ENCODE data around the gene CDK17. TPM values are rescaled to one million over a fixed set of nuclear protein-coding genes. Genes with fewer than 3 reads are reported as not detected.

CDK17 gene
- total and polyA plus RNA-seq, 2 donors (not counting 1 experiment from before 2014, with no cell fraction given): 15.6 to 87.8 TPM

DNA sequence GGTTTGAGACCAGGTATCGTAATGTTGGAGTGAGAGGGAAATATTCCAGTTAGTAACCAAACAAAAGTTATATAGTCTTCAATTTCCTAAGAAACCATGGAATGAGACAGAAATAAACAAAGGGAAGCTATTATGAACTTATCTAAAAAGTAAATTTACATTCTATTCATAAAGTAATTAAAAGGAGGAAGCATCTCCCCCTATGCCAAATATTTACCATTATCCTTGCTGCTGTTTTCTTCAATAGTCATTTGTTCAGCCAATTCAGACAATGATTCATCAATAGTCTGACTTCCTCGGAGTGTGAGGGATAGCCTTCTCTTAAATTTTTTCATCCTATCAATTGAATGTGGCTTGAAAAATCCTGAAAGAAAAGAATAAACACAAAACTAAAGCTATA, 65.7 kb downstream of the CDK17 start:
- WGBS (ENCODE audit: insufficient coverage): no CpG with 5 or more reads among the region's 2 CpGs
- CTCF ChIA-PET: no interaction called here
- Histone ChIP-seq H3K4me2 (replicated peaks; ENCODE audit: low read depth, low read length, poor library complexity, severe bottlenecking) (no peak overlapping the region), H3K79me2 (ENCODE audit: control insufficient read depth, insufficient read depth, low read length) (peaks cover 63% of the 10 kb centered on the region), H4K20me1 (ENCODE audit: control insufficient read depth, insufficient read depth, low read length, poor library complexity, severe bottlenecking) (peaks cover 29% of the 10 kb centered on the region), H3K9me3 (ENCODE audit: control extremely low read depth in 1 of 3, control insufficient read depth in 2 of 3, insufficient read depth in 1 of 3, low read length in 2 of 3) (peaks cover 0 to 11% (median 0%) of the 10 kb centered on the region in 3 donors), H2AFZ (ENCODE audit: insufficient read depth, low read depth, low read length, poor library complexity, severe bottlenecking) (no peak overlapping the region), H3K9ac (ENCODE audit: low read length) (no peak overlapping the region), H3K27me3 (replicated peaks in 1 of 4; ENCODE audit: control extremely low read depth in 1 of 4, control insufficient read depth in 3 of 4, insufficient read depth in 4 of 4, low read length in 3 of 4) (no peaks in the 10 kb centered on the region), H3K36me3 (replicated peaks in 1 of 2; ENCODE audit: control extremely low read depth in 1 of 2, control insufficient read depth in 1 of 2, extremely low read depth in 1 of 2, insufficient read depth in 2 of 2, low read length in 1 of 2) (peaks cover 6 to 9% of the 10 kb centered on the region in 2 experiments), H3K27ac (ENCODE audit: low read length in 2 of 2) (no peak overlapping the region), H3K4me3 (ENCODE audit: control extremely low read depth in 1 of 5, extremely low read depth in 1 of 5, insufficient read depth in 1 of 5, low read depth in 2 of 5, low read length in 4 of 5) (no peak overlapping the region), H3K4me1 (ENCODE audit: control insufficient read depth in 2 of 2, insufficient read depth in 2 of 2, low read length in 2 of 2) (peaks cover 0 to 5% of the 10 kb centered on the region in 2 donors)
- DNase-seq: no peak
- ATAC-seq (ENCODE audit: low read depth): no peak
- intact Hi-C loops (cut with micrococcal nuclease): no loop called here
- POLR2A ChIA-PET: no interaction called here
- Mint-ChIP-seq H3K27ac (no peak overlapping the region), H3K4me1 (peaks cover 22% of the 10 kb centered on the region), H3K27me3 (no peaks in the 10 kb centered on the region), H3K4me3 (no peak overlapping the region), H3K9me3 (ENCODE audit: insufficient read depth) (peaks cover 3% of the 10 kb centered on the region)
- no peak for TF ChIP-seq EZH2 (IDR thresholded peaks at IDR 0.05; ENCODE audit: borderline replicate concordance, insufficient read depth, low read depth, low read length, poor library complexity, severe bottlenecking)
- TF ChIP-seq, protein P1, sequence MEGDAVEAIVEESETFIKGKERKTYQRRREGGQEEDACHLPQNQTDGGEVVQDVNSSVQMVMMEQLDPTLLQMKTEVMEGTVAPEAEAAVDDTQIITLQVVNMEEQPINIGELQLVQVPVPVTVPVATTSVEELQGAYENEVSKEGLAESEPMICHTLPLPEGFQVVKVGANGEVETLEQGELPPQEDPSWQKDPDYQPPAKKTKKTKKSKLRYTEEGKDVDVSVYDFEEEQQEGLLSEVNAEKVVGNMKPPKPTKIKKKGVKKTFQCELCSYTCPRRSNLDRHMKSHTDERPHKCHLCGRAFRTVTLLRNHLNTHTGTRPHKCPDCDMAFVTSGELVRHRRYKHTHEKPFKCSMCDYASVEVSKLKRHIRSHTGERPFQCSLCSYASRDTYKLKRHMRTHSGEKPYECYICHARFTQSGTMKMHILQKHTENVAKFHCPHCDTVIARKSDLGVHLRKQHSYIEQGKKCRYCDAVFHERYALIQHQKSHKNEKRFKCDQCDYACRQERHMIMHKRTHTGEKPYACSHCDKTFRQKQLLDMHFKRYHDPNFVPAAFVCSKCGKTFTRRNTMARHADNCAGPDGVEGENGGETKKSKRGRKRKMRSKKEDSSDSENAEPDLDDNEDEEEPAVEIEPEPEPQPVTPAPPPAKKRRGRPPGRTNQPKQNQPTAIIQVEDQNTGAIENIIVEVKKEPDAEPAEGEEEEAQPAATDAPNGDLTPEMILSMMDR (IDR thresholded peaks at IDR 0.05): no peak

DNA sequence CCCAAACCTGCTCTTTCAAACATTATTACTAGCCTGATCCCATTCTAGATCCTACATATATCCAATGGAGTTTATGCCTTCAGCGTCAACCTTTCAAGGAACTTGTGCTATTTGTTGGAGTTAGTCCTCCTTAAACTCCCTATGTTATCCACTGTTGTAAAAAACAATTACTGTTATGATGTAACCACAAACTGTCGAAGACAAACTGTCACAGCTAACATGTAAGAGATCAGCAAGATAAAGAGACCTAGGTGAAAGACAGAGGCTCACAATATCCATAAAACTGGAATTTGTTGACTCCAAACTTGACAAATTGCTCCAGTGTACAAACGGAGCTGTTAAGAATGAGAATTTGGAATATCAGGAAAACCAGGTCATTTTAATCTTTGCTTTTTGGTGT, 70.7 kb downstream of the CDK17 start:
- H3K4me2 ChIP-seq (replicated peaks; ENCODE audit: low read depth, low read length, poor library complexity, severe bottlenecking): no peak overlapping the region
- TF ChIP-seq, protein P1 (IDR thresholded peaks at IDR 0.05): no peak
- TF ChIP-seq EZH2 (IDR thresholded peaks at IDR 0.05; ENCODE audit: borderline replicate concordance, insufficient read depth, low read depth, low read length, poor library complexity, severe bottlenecking): no peak
- peak overlapping the region in 1 of 2 donors; percentile 2 for H3K27ac ChIP-seq (ENCODE audit: low read length in 2 of 2)
- H4K20me1 ChIP-seq (ENCODE audit: control insufficient read depth, insufficient read depth, low read length, poor library complexity, severe bottlenecking): peaks cover 30% of the 10 kb centered on the region
- H3K79me2 ChIP-seq (ENCODE audit: control insufficient read depth, insufficient read depth, low read length): peaks cover 45% of the 10 kb centered on the region
- ChIA-PET CTCF (no interaction called here), POLR2A (no interaction called here)
- no peak overlapping the region for H3K9ac ChIP-seq (ENCODE audit: low read length)
- no peak for ATAC-seq (ENCODE audit: low read depth)
- H3K4me1 ChIP-seq (ENCODE audit: control insufficient read depth in 2 of 2, insufficient read depth in 2 of 2, low read length in 2 of 2): peaks cover 29 to 33% of the 10 kb centered on the region in 2 donors
- DNase-seq: no peak
- H3K9me3 ChIP-seq (ENCODE audit: control extremely low read depth in 1 of 3, control insufficient read depth in 2 of 3, insufficient read depth in 1 of 3, low read length in 2 of 3): no peaks in the 10 kb centered on the region
- H3K27me3 Mint-ChIP-seq: no peaks in the 10 kb centered on the region
- H3K4me1 Mint-ChIP-seq: peaks cover 44% of the 10 kb centered on the region
- no peaks in the 10 kb centered on the region for H3K27me3 ChIP-seq (replicated peaks in 1 of 4; ENCODE audit: control extremely low read depth in 1 of 4, control insufficient read depth in 3 of 4, insufficient read depth in 4 of 4, low read length in 3 of 4)
- no CpG with 5 or more reads among the region's 3 CpGs for WGBS (ENCODE audit: insufficient coverage)
- intact Hi-C loops (cut with micrococcal nuclease): loop anchor here (5.0 kb wide), 2 partner anchors 38 to 68 kb away; no protein-coding TSS in a partner anchor
- peaks cover 8 to 9% of the 10 kb centered on the region in 2 experiments for H3K36me3 ChIP-seq (replicated peaks in 1 of 2; ENCODE audit: control extremely low read depth in 1 of 2, control insufficient read depth in 1 of 2, extremely low read depth in 1 of 2, insufficient read depth in 2 of 2, low read length in 1 of 2)
- no peak overlapping the region for H3K4me3 ChIP-seq (ENCODE audit: control extremely low read depth in 1 of 5, extremely low read depth in 1 of 5, insufficient read depth in 1 of 5, low read depth in 2 of 5, low read length in 4 of 5)
- no peak overlapping the region for H3K4me3 Mint-ChIP-seq
- H3K27ac Mint-ChIP-seq: no peak overlapping the region
- H3K9me3 Mint-ChIP-seq (ENCODE audit: insufficient read depth): no peaks in the 10 kb centered on the region
- no peak overlapping the region for H2AFZ ChIP-seq (ENCODE audit: insufficient read depth, low read depth, low read length, poor library complexity, severe bottlenecking)

All from B cell (primary cell).